Right lobe of liver (tissue), 4 donors: Measurements from ENCODE around the gene RASSF5.

ENCODE experiments used
- CTCF ChIP-seq, 4 donors: fragments of 200-600 bp in 3 of 4; fragments of 450-650 bp in 1 of 4; IDR thresholded peaks; one replicate each; pipeline versions ENCODE4 v1.5.1 to v1.8.0; 2016 to 2022; ENCODE audit warnings: antibody characterized with exemption in 4 of 4, mild to moderate bottlenecking in 2 of 4
- POLR2A ChIP-seq: fragments of 450-650 bp; IDR thresholded peaks from one replicate; pipeline ENCODE4 v1.6.1; 2017; ENCODE audit warnings: antibody characterized with exemption, mild to moderate bottlenecking
- donor health status: DM: no; HTN: no; CAD: no.
- donor health status: DM: no; HTN: no; CAD: no.
- donor health status: DM: no; HTN: yes; CAD: no.

GRCh38 chr1:206580438-206581113 is 73.2 kb downstream of the RASSF5 start:
- TF ChIP-seq CTCF (IDR thresholded peaks at IDR 0.05) (no peak), POLR2A (no peak)
